M059J (cell line): Measurements from ENCODE around the gene PSMB7. TPM values are rescaled to one million over a fixed set of nuclear protein-coding genes. Genes with fewer than 3 reads are reported as not detected.

ENCODE experiments used
- DNase-seq: peaks from one replicate; pipeline ENCODE4 v3.0.0-alpha.2; 2012; ENCODE audit warnings: low read depth
- total RNA-seq: library from RNA; depleted of rRNA; stranded (reverse); fragments of >200 nt; shearing (Covaris generic); gene quantifications from 2 replicates; pipeline ENCODE4 v1.2.3, GENCODE V29; 2014

Gene PSMB7
- total RNA-seq, 1 experiment from 2014 or later = 389 TPM

- no peak for DNase-seq
Observed at GRCh38 chr9:124384210-124384609, 31.0 kb downstream of the PSMB7 start.

GRCh38 chr9:124381170-124381945 lies 33.9 kb downstream of the PSMB7 start:
- peak; percentile 80 for DNase-seq

- no peak for DNase-seq
Observed at GRCh38 chr9:124377551-124378406, 37.5 kb downstream of the PSMB7 start.

- no peak for DNase-seq
Observed at GRCh38 chr9:124376329-124376728, 38.9 kb downstream of the PSMB7 start.

GRCh38 chr9:124375726-124376125 lies 39.5 kb downstream of the PSMB7 start:
- no peak for DNase-seq

- no peak for DNase-seq
Observed at GRCh38 chr9:124373851-124374250, 41.4 kb downstream of the PSMB7 start.

- DNase-seq = no peak
Observed at GRCh38 chr9:124373386-124373785, 41.9 kb downstream of the PSMB7 start.

GRCh38 chr9:124372038-124372437 lies 43.2 kb downstream of the PSMB7 start:
- DNase-seq = no peak

- DNase-seq = no peak
Observed at GRCh38 chr9:124370896-124371582, 44.2 kb downstream of the PSMB7 start.

GRCh38 chr9:124369231-124369797 lies 45.9 kb downstream of the PSMB7 start:
- DNase-seq = no peak

- DNase-seq = no peak
Observed at GRCh38 chr9:124368692-124369091, 46.5 kb downstream of the PSMB7 start.

GRCh38 chr9:124366476-124367220 lies 48.6 kb downstream of the PSMB7 start:
- no peak for DNase-seq

- no peak for DNase-seq
Observed at GRCh38 chr9:124365036-124365435, 50.2 kb downstream of the PSMB7 start.

GRCh38 chr9:124364141-124364540 lies 51.1 kb downstream of the PSMB7 start:
- no peak for DNase-seq

GRCh38 chr9:124363326-124364096 lies 51.7 kb downstream of the PSMB7 start:
- no peak for DNase-seq

GRCh38 chr9:124361128-124361527 lies 54.1 kb downstream of the PSMB7 start:
- DNase-seq = no peak

GRCh38 chr9:124359855-124360678 lies 55.2 kb downstream of the PSMB7 start:
- no peak for DNase-seq

- no peak for DNase-seq
Observed at GRCh38 chr9:124359426-124359825, 55.8 kb downstream of the PSMB7 start.

GRCh38 chr9:124358631-124359030 lies 56.6 kb downstream of the PSMB7 start:
- DNase-seq = no peak
